K562 (cell line): ENCODE results near the gene PODXL. TPM values are rescaled to one million over a fixed set of nuclear protein-coding genes. Genes with fewer than 3 reads are reported as not detected.

Source experiments
- ATF2 ChIP-seq: sonication (generic); formaldehyde crosslinking; IDR thresholded peaks from 2 replicates; pipeline ENCODE4 v1.8.1; 2022; ENCODE audit warnings: missing genetic modification reagents
- BCLAF1 ChIP-seq, 2 experiments: fragments of 450-650 bp in 1 of 2; IDR thresholded peaks; 2 replicates each; pipeline ENCODE4 v1.6.1; 2011 to 2017; ENCODE audit warnings: low read depth in 2 of 2, antibody characterized with exemption in 1 of 2, borderline replicate concordance in 1 of 2, low read length in 1 of 2, mild to moderate bottlenecking in 1 of 2, mixed read lengths in 1 of 2; ENCODE audit not compliant: control insufficient read depth in 1 of 2
- CXXC5 ChIP-seq: fragments of 250-450 bp; sonication (Bioruptor Pico); IDR thresholded peaks from 2 replicates; pipeline ENCODE4 v1.8.0; 2022; ENCODE audit warnings: inconsistent platforms, mild to moderate bottlenecking, moderate library complexity
- ELF4 ChIP-seq: fragments of 450-650 bp; formaldehyde crosslinking; IDR thresholded peaks from 2 replicates; pipeline ENCODE4 v1.4.0; 2022; ENCODE audit warnings: missing genetic modification characterization
- HDAC3 ChIP-seq: fragments of 450-650 bp; IDR thresholded peaks from 2 replicates; pipeline ENCODE4 v1.6.1; 2018; ENCODE audit warnings: borderline replicate concordance, mild to moderate bottlenecking, moderate library complexity; ENCODE audit not compliant: partially characterized antibody
- HDAC8 ChIP-seq: fragments of 450-650 bp; IDR thresholded peaks from 2 replicates; pipeline ENCODE4 v1.6.1; 2016; ENCODE audit warnings: mild to moderate bottlenecking, missing genetic modification characterization, moderate library complexity, missing compliant biosample characterization
- KDM4B ChIP-seq, 2 experiments: fragments of 450-650 bp in 1 of 2; sonication (generic) in 1 of 2; IDR thresholded peaks; 2 replicates each; pipeline ENCODE4 v1.6.1; 2016 to 2017; ENCODE audit warnings: borderline replicate concordance in 2 of 2, antibody characterized with exemption in 1 of 2, low read depth in 1 of 2, mild to moderate bottlenecking in 1 of 2
- KHSRP ChIP-seq: fragments of 450-650 bp; IDR thresholded peaks from 2 replicates; pipeline ENCODE4 v1.6.1; 2017
- MBD2 ChIP-seq: sonication (generic); IDR thresholded peaks from 2 replicates; pipeline ENCODE4 v1.6.1; 2016; ENCODE audit warnings: low read depth, borderline replicate concordance
- MYBL2 ChIP-seq, 2 experiments: fragments of 450-650 bp in 1 of 2; sonication (generic) in 1 of 2; formaldehyde crosslinking in 1 of 2; IDR thresholded peaks; 2 replicates each; pipeline versions ENCODE4 v1.6.1 to v1.8.1; 2017 to 2022; ENCODE audit warnings: borderline replicate concordance in 1 of 2, inconsistent platforms in 1 of 2, low read depth in 1 of 2, mild to moderate bottlenecking in 1 of 2, missing genetic modification reagents in 1 of 2, moderate library complexity in 1 of 2
- MYC ChIP-seq, 2 experiments: fragments of 250-450 bp in 1 of 2; sonication (Bioruptor Pico) in 1 of 2; IDR thresholded peaks; 2 replicates each; pipeline versions ENCODE4 v1.5.1 to v1.6.1; 2012 to 2021; ENCODE audit warnings: low read depth in 2 of 2, borderline replicate concordance in 1 of 2, improper control_type of control experiment in 1 of 2, low read length in 1 of 2, mild to moderate bottlenecking in 1 of 2, moderate library complexity in 1 of 2
- NFATC3 ChIP-seq: fragments of 450-650 bp; IDR thresholded peaks from 2 replicates; pipeline ENCODE4 v1.6.1; 2017; ENCODE audit warnings: mild to moderate bottlenecking
- POLR3G ChIP-seq: IDR thresholded peaks from 2 replicates; pipeline ENCODE4 v1.6.1; 2011; ENCODE audit not compliant: insufficient read length, insufficient replicate concordance; ENCODE audit errors: extremely low read depth
- POU5F1 ChIP-seq: fragments of 150-350 bp; IDR thresholded peaks from 2 replicates; pipeline ENCODE4 v1.6.1; 2014; ENCODE audit warnings: borderline replicate concordance, low read length, low read depth, mild to moderate bottlenecking; ENCODE audit not compliant: partially characterized antibody
- SAFB ChIP-seq: fragments of 200-400 bp; formaldehyde crosslinking; IDR thresholded peaks from 2 replicates; pipeline ENCODE4 v1.6.1; 2017; ENCODE audit warnings: low read depth, low read length, borderline replicate concordance
- SMAD2 ChIP-seq: fragments of 150-350 bp; IDR thresholded peaks from 2 replicates; pipeline ENCODE4 v1.6.1; 2014; ENCODE audit warnings: low read depth, mild to moderate bottlenecking, low read length
- STAT5B ChIP-seq: fragments of 250-450 bp; sonication (Bioruptor Pico); IDR thresholded peaks from 2 replicates; pipeline ENCODE4 v1.8.0; 2021; ENCODE audit warnings: mild to moderate bottlenecking, inconsistent platforms
- TEAD2 ChIP-seq: fragments of 450-650 bp; IDR thresholded peaks from 2 replicates; pipeline ENCODE4 v1.6.1; 2016; ENCODE audit warnings: missing genetic modification characterization, control low read depth, missing compliant biosample characterization
- ZFP36 ChIP-seq: fragments of 150-350 bp; IDR thresholded peaks from 2 replicates; pipeline ENCODE4 v1.6.1; 2018; ENCODE audit warnings: low read length, low read depth; ENCODE audit not compliant: partially characterized antibody
- ZNF398 ChIP-seq: fragments of 250-450 bp; sonication (Bioruptor Pico); IDR thresholded peaks from 2 replicates; pipeline ENCODE4 v1.8.0; 2021; ENCODE audit warnings: moderate library complexity, mild to moderate bottlenecking, inconsistent platforms
- polyA plus RNA-seq, 8 experiments: library from polyadenylated mRNA; depleted of rRNA in 4 of 8; stranded (reverse) in 5 of 8; unstranded in 3 of 8; fragments of >200 nt; fragmentation: Nextera tagmentation in 2 of 8; fragmentation: Illumina TruSeq in 1 of 8; extraction: Ambion mirVana in 2 of 8; extraction: Trizol in 1 of 8; gene quantifications; 2 replicates each; pipeline versions ENCODE4 v1.2.1 to v1.2.3, GENCODE V29; 2011 to 2014; ENCODE audit warnings: inconsistent platforms in 1 of 8, missing spikeins in 1 of 8
- total RNA-seq, 7 experiments: library from RNA; depleted of rRNA in 6 of 7; stranded (reverse); fragments of >200 nt in 6 of 7; fragmentation: Illumina TruSeq in 2 of 7; extraction: Trizol in 2 of 7; gene quantifications; 2 replicates each; pipeline versions ENCODE4 v1.2.1 to v1.2.3, GENCODE V29; 2011 to 2021; ENCODE audit warnings: low replicate concordance in 1 of 7

Gene PODXL
- total and polyA plus RNA-seq, 9 of the 15 experiments (the other 6 are each of a cell fraction or from before 2014, with no cell fraction given): 0.01 to 0.73 (median 0.07) TPM

- TF ChIP-seq MYC (IDR thresholded peaks at IDR 0.05; ENCODE audit: low read depth, low read length) (peak; percentile 38; the same call in 1 of the 2 replicates), MYC (CRISPR knock-in tag; IDR thresholded peaks at IDR 0.05; ENCODE audit: borderline replicate concordance, low read depth) (no peak), ELF4 (CRISPR knock-in tag) (no peak), MYBL2 (IDR thresholded peaks at IDR 0.05; ENCODE audit: low read depth) (no peak), MYBL2 (CRISPR knock-in tag; IDR thresholded peaks at IDR 0.05; ENCODE audit: borderline replicate concordance) (no peak), BCLAF1 (IDR thresholded peaks at IDR 0.05; ENCODE audit: borderline replicate concordance in 1 of 2, control insufficient read depth in 1 of 2, low read depth in 2 of 2, low read length in 1 of 2) (no peak), NFATC3 (no peak), TEAD2 (peak; percentile 84; the same call in 1 of the 2 replicates), SMAD2 (no peak), SAFB (no peak), MBD2 (no peak), POU5F1 (no peak), ZFP36 (no peak), STAT5B (no peak), HDAC8 (no peak), ZNF398 (no peak), KHSRP (no peak), POLR3G (no peak), CXXC5 (CRISPR knock-in tag) (no peak), KDM4B (IDR thresholded peaks at IDR 0.05; ENCODE audit: borderline replicate concordance in 2 of 2, low read depth in 1 of 2) (no peak), ATF2 (CRISPR knock-in tag) (peak; percentile 97), HDAC3 (no peak)
These were observed 43.0 kb downstream of the PODXL start (continued) for GRCh38 chr7:131513245-131514061.
